HCT116 (cell line): ENCODE measurements around the gene MRPL36. TPM values are rescaled to one million over a fixed set of nuclear protein-coding genes. Genes with fewer than 3 reads are reported as not detected.

ENCODE experiments used
- ATAC-seq: fragments of 200-7000 bp; cut with Tn5 transposase; 2 replicates; pipeline ENCODE4 v1.9.1; 2020; ENCODE audit warnings: mild to moderate bottlenecking, moderate library complexity
- BruUV-seq: library from RNA; stranded (reverse); fragments of 400-500 nt; replicated peaks from 2 replicates; lab custom pipeline; 2021; lab: Mats Ljungman, UMichigan
- CTCF ChIA-PET: fragments of 300-600 bp; sonication (Branson Sonifier 250); formaldehyde crosslinking; loops from one replicate; lab custom pipeline; 2021; ENCODE audit warnings: antibody characterized with exemption; lab: Charles Lee
- POLR2A ChIA-PET: fragments of 300-600, 350-600 bp; sonication (Branson Sonifier 250); formaldehyde crosslinking; loops from one replicate; lab custom pipeline; 2021; ENCODE audit warnings: antibody characterized with exemption; lab: Charles Lee
- RAD21 ChIA-PET, 2 experiments: fragments of 300-600 bp; sonication (Branson Sonifier 250); formaldehyde crosslinking; loops; one replicate each; lab custom pipeline; 2023; ENCODE audit warnings: low total read pairs in 2 of 2; ENCODE audit not compliant: uncharacterized antibody in 2 of 2, unreplicated experiment in 2 of 2, low non-redundant PET in 1 of 2; lab: Charles Lee
- DNase-seq: peaks from one replicate; pipeline ENCODE4 v3.0.0-alpha.2; 2010; ENCODE audit warnings: low read depth, low spot score
- H2AFZ ChIP-seq: fragments of 200-600 bp; shearing (Covaris generic), sonication (generic); 2 replicates; pipeline ENCODE4 v1.6.1; 2017; ENCODE audit warnings: low read depth, mixed run types, mixed read lengths, antibody characterized with exemption, low read length; ENCODE audit not compliant: poor library complexity, severe bottlenecking
- H3K27ac ChIP-seq: 2 replicates; pipeline ENCODE4 v1.5.1; 2012; ENCODE audit warnings: low read depth, low read length
- H3K27me3 ChIP-seq: fragments of 200-600 bp; sonication (generic); 2 replicates; pipeline ENCODE4 v1.6.1; 2016; ENCODE audit warnings: mixed run types, low read length, mixed read lengths; ENCODE audit not compliant: insufficient read depth
- H3K36me3 ChIP-seq, 2 experiments: fragments of 200-500 bp in 1 of 2; fragments of 200-600 bp in 1 of 2; sonication (Bioruptor generic) in 1 of 2; sonication (generic) in 1 of 2; 2 replicates each; pipeline versions ENCODE4 v1.5.1 to v1.6.1; 2014 to 2016; ENCODE audit warnings: low read length in 2 of 2, inconsistent platforms in 1 of 2, mixed read lengths in 1 of 2, mixed run types in 1 of 2; ENCODE audit not compliant: insufficient read depth in 2 of 2, control insufficient read depth in 1 of 2
- H3K4me1 ChIP-seq, 2 experiments: fragments of 200-600 bp in 1 of 2; sonication (generic) in 1 of 2; 2 replicates each; pipeline versions ENCODE4 v1.5.1 to v1.6.1; 2012 to 2017; ENCODE audit warnings: low read length in 2 of 2, inconsistent platforms in 1 of 2, mild to moderate bottlenecking in 1 of 2, mixed read lengths in 1 of 2, mixed run types in 1 of 2, moderate library complexity in 1 of 2; ENCODE audit not compliant: insufficient read depth in 2 of 2, control insufficient read depth in 1 of 2
- H3K4me2 ChIP-seq: fragments of 200-600 bp; sonication (generic); 2 replicates; pipeline ENCODE4 v1.6.1; 2017; ENCODE audit warnings: mixed run types, low read length, mixed read lengths
- H3K4me3 ChIP-seq, 2 experiments: fragments of 200-600 bp in 1 of 2; sonication (generic) in 1 of 2; replicated peaks in 1 of 2; 2 replicates each; pipeline ENCODE4 v1.5.1; 2011 to 2016; ENCODE audit warnings: low read length in 2 of 2, control low read depth in 1 of 2, low read depth in 1 of 2, mild to moderate bottlenecking in 1 of 2, mixed read lengths in 1 of 2, mixed run types in 1 of 2
- H3K79me2 ChIP-seq: fragments of 200-600 bp; sonication (generic); 2 replicates; pipeline ENCODE4 v1.6.1; 2017; ENCODE audit warnings: mild to moderate bottlenecking, mixed run types, low read length, moderate library complexity, mixed read lengths; ENCODE audit not compliant: insufficient read depth
- H3K9ac ChIP-seq: fragments of 200-600 bp; sonication (generic); 2 replicates; pipeline ENCODE4 v1.6.1; 2016; ENCODE audit warnings: low read length, mixed read lengths
- H3K9me2 ChIP-seq: fragments of 200-600 bp; sonication (generic), shearing (Covaris generic); 2 replicates; pipeline ENCODE4 v1.6.1; 2017; ENCODE audit warnings: mixed run types, mild to moderate bottlenecking, moderate library complexity; ENCODE audit not compliant: insufficient read depth
- H3K9me3 ChIP-seq, 2 experiments: fragments of 200-500 bp in 1 of 2; fragments of 200-600 bp in 1 of 2; sonication (Bioruptor generic) in 1 of 2; sonication (generic) in 1 of 2; 2 replicates each; pipeline ENCODE4 v1.6.1; 2014 to 2017; ENCODE audit warnings: low read length in 2 of 2, mixed read lengths in 2 of 2, inconsistent platforms in 1 of 2, low read depth in 1 of 2, mild to moderate bottlenecking in 1 of 2, mixed run types in 1 of 2, moderate library complexity in 1 of 2; ENCODE audit not compliant: control insufficient read depth in 1 of 2, insufficient read depth in 1 of 2
- H4K20me1 ChIP-seq: fragments of 200-600 bp; sonication (generic), shearing (Covaris generic); 2 replicates; pipeline ENCODE4 v1.6.1; 2017; ENCODE audit warnings: mixed run types, mild to moderate bottlenecking, moderate library complexity; ENCODE audit not compliant: insufficient read depth
- SP1 ChIP-seq: IDR thresholded peaks from 2 replicates; pipeline ENCODE4 v1.6.1; 2012; ENCODE audit warnings: low read depth
- SRF ChIP-seq: IDR thresholded peaks from 2 replicates; pipeline ENCODE4 v1.6.1; 2012; ENCODE audit warnings: low read depth
- intact Hi-C: fragments of 100-400 bp; cut with micrococcal nuclease; formaldehyde crosslinking; loops from 2 replicates; pipeline ENCODE4 v1.10.0; 2022
- total RNA-seq: library from RNA; stranded (reverse); gene quantifications from one replicate; pipeline ENCODE4 v1.2.1, GENCODE V29; 2021; ENCODE audit not compliant: unreplicated experiment
- TF ChIP-seq, protein P1 (sequence below): IDR thresholded peaks from 2 replicates; pipeline ENCODE4 v1.6.1; 2012; ENCODE audit warnings: low read depth
- TF ChIP-seq, protein P2 (sequence below): IDR thresholded peaks from 2 replicates; pipeline ENCODE4 v1.6.1; 2011; ENCODE audit warnings: mild to moderate bottlenecking, low read length, moderate library complexity; ENCODE audit not compliant: insufficient replicate concordance; ENCODE audit errors: extremely low read depth

The MRPL36 gene
- total RNA-seq, 1 experiment from 2014 or later, result 71.9 TPM

GRCh38 chr5:1810581-1811101, 11.0 kb upstream of the MRPL36 start (continued):
- TF ChIP-seq, protein P1, sequence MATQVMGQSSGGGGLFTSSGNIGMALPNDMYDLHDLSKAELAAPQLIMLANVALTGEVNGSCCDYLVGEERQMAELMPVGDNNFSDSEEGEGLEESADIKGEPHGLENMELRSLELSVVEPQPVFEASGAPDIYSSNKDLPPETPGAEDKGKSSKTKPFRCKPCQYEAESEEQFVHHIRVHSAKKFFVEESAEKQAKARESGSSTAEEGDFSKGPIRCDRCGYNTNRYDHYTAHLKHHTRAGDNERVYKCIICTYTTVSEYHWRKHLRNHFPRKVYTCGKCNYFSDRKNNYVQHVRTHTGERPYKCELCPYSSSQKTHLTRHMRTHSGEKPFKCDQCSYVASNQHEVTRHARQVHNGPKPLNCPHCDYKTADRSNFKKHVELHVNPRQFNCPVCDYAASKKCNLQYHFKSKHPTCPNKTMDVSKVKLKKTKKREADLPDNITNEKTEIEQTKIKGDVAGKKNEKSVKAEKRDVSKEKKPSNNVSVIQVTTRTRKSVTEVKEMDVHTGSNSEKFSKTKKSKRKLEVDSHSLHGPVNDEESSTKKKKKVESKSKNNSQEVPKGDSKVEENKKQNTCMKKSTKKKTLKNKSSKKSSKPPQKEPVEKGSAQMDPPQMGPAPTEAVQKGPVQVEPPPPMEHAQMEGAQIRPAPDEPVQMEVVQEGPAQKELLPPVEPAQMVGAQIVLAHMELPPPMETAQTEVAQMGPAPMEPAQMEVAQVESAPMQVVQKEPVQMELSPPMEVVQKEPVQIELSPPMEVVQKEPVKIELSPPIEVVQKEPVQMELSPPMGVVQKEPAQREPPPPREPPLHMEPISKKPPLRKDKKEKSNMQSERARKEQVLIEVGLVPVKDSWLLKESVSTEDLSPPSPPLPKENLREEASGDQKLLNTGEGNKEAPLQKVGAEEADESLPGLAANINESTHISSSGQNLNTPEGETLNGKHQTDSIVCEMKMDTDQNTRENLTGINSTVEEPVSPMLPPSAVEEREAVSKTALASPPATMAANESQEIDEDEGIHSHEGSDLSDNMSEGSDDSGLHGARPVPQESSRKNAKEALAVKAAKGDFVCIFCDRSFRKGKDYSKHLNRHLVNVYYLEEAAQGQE, result no peak
- no peak for TF ChIP-seq SRF
- TF ChIP-seq, protein P2, sequence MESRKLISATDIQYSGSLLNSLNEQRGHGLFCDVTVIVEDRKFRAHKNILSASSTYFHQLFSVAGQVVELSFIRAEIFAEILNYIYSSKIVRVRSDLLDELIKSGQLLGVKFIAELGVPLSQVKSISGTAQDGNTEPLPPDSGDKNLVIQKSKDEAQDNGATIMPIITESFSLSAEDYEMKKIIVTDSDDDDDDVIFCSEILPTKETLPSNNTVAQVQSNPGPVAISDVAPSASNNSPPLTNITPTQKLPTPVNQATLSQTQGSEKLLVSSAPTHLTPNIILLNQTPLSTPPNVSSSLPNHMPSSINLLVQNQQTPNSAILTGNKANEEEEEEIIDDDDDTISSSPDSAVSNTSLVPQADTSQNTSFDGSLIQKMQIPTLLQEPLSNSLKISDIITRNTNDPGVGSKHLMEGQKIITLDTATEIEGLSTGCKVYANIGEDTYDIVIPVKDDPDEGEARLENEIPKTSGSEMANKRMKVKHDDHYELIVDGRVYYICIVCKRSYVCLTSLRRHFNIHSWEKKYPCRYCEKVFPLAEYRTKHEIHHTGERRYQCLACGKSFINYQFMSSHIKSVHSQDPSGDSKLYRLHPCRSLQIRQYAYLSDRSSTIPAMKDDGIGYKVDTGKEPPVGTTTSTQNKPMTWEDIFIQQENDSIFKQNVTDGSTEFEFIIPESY, result no peak

DNA sequence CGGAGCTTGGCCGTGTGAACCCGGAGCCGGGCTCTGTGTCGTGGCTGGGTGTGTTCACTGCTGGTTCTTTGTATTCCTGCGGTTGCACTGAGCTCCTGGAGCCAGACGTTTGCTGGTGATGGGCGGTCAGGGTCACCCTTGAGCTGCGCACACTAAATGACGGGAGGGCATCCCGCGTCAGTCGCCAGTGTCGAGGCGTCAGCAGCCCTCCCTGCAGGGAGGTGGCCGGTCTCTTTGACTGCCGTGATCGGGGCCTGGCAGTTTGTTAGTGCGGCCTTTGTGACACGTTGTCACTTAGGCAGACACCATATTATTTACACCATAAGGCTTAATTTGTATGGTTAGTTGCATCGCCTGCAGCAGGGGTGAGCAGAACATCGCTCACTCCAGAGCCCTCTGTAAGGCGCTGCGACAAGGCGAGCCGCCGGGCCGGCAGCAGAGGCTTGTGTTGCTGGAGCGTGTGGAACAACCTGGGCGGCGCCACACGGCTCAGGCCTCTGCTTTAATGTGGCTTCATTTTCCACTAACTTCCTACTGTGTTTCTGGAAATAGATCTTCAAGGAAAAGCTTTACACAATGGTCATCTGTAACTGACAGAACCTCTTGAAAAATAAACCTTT, 9.9 kb upstream of the MRPL36 start:
- Histone ChIP-seq H2AFZ (no peak overlapping the region), H3K36me3 (peaks cover 60 to 80% of the 10 kb centered on the region in 2 experiments), H3K9ac (no peak overlapping the region), H4K20me1 (peaks cover 3% of the 10 kb centered on the region; the same call in 1 of the 2 replicates), H3K27ac (no peak overlapping the region), H3K4me1 (no peaks in the 10 kb centered on the region), H3K9me2 (no peaks in the 10 kb centered on the region), H3K27me3 (no peaks in the 10 kb centered on the region), H3K4me2 (no peak overlapping the region), H3K4me3 (no peak overlapping the region), H3K79me2 (peaks cover 91% of the 10 kb centered on the region), H3K9me3 (no peaks in the 10 kb centered on the region)
- TF ChIP-seq SP1, result no peak
- RAD21 ChIA-PET, result no interaction called here
- CTCF ChIA-PET, result no interaction called here
- no peak for ATAC-seq
- BruUV-seq, result no TSS peak
- no peak for DNase-seq
- POLR2A ChIA-PET, result no interaction called here
- intact Hi-C loops, result loop anchor here (10.0 kb wide), 1 partner anchor 125 kb away; no protein-coding TSS in a partner anchor
